Type B pancreatic cell (in vitro differentiated cells): ENCODE results near the gene CPM. TPM values are rescaled to one million over a fixed set of nuclear protein-coding genes. Genes with fewer than 3 reads are reported as not detected.

Experiments used
- DNase-seq: peaks from one replicate; pipeline ENCODE4 v3.0.0; 2021; ENCODE audit warnings: mixed read lengths; ENCODE audit not compliant: unreplicated experiment; ENCODE audit errors: extremely low spot score
- H3K27ac Mint-ChIP-seq: 2 replicates; pipeline ENCODE4 v1.8.0; 2021; ENCODE audit warnings: mild to moderate bottlenecking, mixed read lengths
- H3K27me3 Mint-ChIP-seq: 2 replicates; pipeline ENCODE4 v1.8.0; 2021; ENCODE audit warnings: mixed read lengths
- H3K36me3 Mint-ChIP-seq: 2 replicates; pipeline ENCODE4 v1.8.0; 2021; ENCODE audit warnings: mixed read lengths
- H3K4me1 Mint-ChIP-seq: one replicate; pipeline ENCODE4 v1.8.0; 2021; ENCODE audit warnings: mixed read lengths; ENCODE audit not compliant: unreplicated experiment
- H3K4me3 Mint-ChIP-seq: 2 replicates; pipeline ENCODE4 v1.8.0; 2021; ENCODE audit warnings: mild to moderate bottlenecking, mixed read lengths
- H3K9me3 Mint-ChIP-seq: 2 replicates; pipeline ENCODE4 v1.8.0; 2021; ENCODE audit warnings: mixed read lengths
- CTCF ChIP-seq: fragments of 200-600 bp; sonication (generic); conservative IDR thresholded peaks from 2 replicates; pipeline ENCODE4 v1.5.0; 2021; ENCODE audit warnings: antibody characterized with exemption, mild to moderate bottlenecking
- total RNA-seq: library from RNA; stranded (reverse); gene quantifications from 2 replicates; pipeline ENCODE4 v1.2.1, GENCODE V29; 2021; ENCODE audit warnings: low replicate concordance

CPM gene
- total RNA-seq, 1 donor from 2014 or later = 58.1 TPM

GRCh38 chr12:68884251-68884650 is 48.7 kb downstream of the CPM start:
- no peak for DNase-seq
- no peaks in the 10 kb centered on the region for H3K27me3 Mint-ChIP-seq
- peak overlapping the region; percentile 26 for H3K4me3 Mint-ChIP-seq
- H3K4me1 Mint-ChIP-seq = peaks cover 4% of the 10 kb centered on the region
- H3K9me3 Mint-ChIP-seq = no peaks in the 10 kb centered on the region
- TF ChIP-seq CTCF = no peak
- peaks cover 4% of the 10 kb centered on the region for H3K36me3 Mint-ChIP-seq
- H3K27ac Mint-ChIP-seq = no peak overlapping the region

GRCh38 chr12:68883151-68883550 is 49.8 kb downstream of the CPM start:
- peaks cover 4% of the 10 kb centered on the region for H3K36me3 Mint-ChIP-seq
- H3K4me1 Mint-ChIP-seq = peaks cover 4% of the 10 kb centered on the region
- TF ChIP-seq CTCF = no peak
- DNase-seq = no peak
- no peaks in the 10 kb centered on the region for H3K27me3 Mint-ChIP-seq
- H3K4me3 Mint-ChIP-seq = no peak overlapping the region
- peaks cover 5% of the 10 kb centered on the region for H3K9me3 Mint-ChIP-seq
- no peak overlapping the region for H3K27ac Mint-ChIP-seq

GRCh38 chr12:68882251-68882964 is 50.6 kb downstream of the CPM start:
- no peaks in the 10 kb centered on the region for H3K27me3 Mint-ChIP-seq
- H3K9me3 Mint-ChIP-seq = peaks cover 5% of the 10 kb centered on the region
- TF ChIP-seq CTCF = no peak
- H3K4me1 Mint-ChIP-seq = peaks cover 4% of the 10 kb centered on the region
- no peak for DNase-seq
- peaks cover 4% of the 10 kb centered on the region for H3K36me3 Mint-ChIP-seq
- no peak overlapping the region for H3K4me3 Mint-ChIP-seq
- H3K27ac Mint-ChIP-seq = no peak overlapping the region

GRCh38 chr12:68880660-68881325 is 52.2 kb downstream of the CPM start:
- H3K4me3 Mint-ChIP-seq = no peak overlapping the region
- DNase-seq = no peak
- H3K27ac Mint-ChIP-seq = no peak overlapping the region
- peaks cover 4% of the 10 kb centered on the region for H3K4me1 Mint-ChIP-seq
- no peaks in the 10 kb centered on the region for H3K27me3 Mint-ChIP-seq
- no peak for TF ChIP-seq CTCF
- peaks cover 5% of the 10 kb centered on the region for H3K9me3 Mint-ChIP-seq
- peaks cover 4% of the 10 kb centered on the region for H3K36me3 Mint-ChIP-seq

GRCh38 chr12:68878846-68879245 is 54.1 kb downstream of the CPM start:
- Mint-ChIP-seq H3K4me1 (no peaks in the 10 kb centered on the region), H3K36me3 (peaks cover 4% of the 10 kb centered on the region), H3K9me3 (peaks cover 5% of the 10 kb centered on the region), H3K27me3 (no peaks in the 10 kb centered on the region), H3K27ac (no peak overlapping the region), H3K4me3 (no peak overlapping the region)
- no peak for DNase-seq
- no peak for TF ChIP-seq CTCF
